Peyer's patch (tissue), 4 donors: ENCODE results near the gene TNNT3.

ENCODE experiments used
- CTCF ChIP-seq, 6 experiments: fragments of 450-650 bp in 4 of 6; fragments of 200-600 bp in 2 of 6; sonication (generic) in 1 of 6; IDR thresholded peaks; one replicate each; pipeline ENCODE4 v1.5.1; 2017 to 2019; ENCODE audit warnings: antibody characterized with exemption in 6 of 6, mild to moderate bottlenecking in 3 of 6, moderate library complexity in 1 of 6
- POLR2A ChIP-seq, 2 donors: fragments of 450-650 bp; IDR thresholded peaks; one replicate each; pipeline ENCODE4 v1.5.1; 2017; ENCODE audit warnings: antibody characterized with exemption in 2 of 2, mild to moderate bottlenecking in 2 of 2, moderate library complexity in 2 of 2

DNA sequence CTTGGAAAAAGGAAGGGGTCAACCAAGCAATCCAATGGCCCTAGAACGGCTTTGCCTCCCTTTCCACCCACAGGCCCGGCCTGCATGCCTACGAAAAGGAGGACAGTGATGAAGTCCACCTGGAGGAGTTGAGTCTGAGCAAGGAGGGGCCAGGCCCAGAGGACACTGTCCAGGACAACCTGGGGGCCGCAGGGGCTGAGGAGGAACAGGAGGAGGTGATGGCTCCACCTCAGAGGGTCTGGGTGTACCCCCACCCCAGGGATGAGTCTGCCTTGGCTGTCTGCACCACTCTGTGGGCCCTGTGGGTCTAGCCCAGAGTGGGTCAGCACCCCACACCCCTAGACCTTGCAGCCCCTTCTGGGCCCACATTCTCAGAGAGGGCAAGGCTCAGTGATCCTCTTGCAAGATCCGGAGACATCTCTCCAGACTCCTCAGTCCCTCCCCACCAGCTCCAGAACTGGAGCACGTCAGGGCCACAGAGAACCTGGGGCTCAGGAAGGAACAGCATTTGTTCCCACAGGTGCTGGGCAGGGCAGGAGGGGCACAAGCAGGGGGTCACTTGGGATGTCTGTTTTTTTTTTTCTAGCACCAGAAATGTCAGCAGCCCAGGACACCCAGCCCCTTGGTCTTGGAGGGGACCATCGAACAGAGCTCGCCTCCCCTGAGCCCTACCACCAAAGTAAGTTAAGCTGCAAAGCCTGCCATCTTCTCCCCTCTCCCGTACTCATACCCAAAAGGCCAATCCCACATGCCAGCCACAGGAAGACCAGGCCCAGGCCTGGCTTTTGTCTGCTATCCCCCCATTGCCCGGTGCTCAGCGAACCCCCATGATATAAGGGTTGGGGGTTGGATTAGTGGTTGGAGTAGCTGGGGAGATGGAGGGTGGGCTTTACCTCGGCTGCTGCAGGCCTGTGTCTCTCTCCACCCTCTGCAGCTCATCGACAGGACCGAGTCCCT is 35.9 kb upstream of the TNNT3 start:
- TF ChIP-seq CTCF (IDR thresholded peaks at IDR 0.05) (no peak), POLR2A (IDR thresholded peaks at IDR 0.05) (no peak)
